ENCODE data around the gene ODAD4.

- no peak for TF ChIP-seq CTCF (IDR thresholded peaks at IDR 0.05)
- no peak for TF ChIP-seq POLR2AphosphoS5 (IDR thresholded peaks at IDR 0.05; ENCODE audit: low read depth, low read length)
- TF ChIP-seq RAD21 (IDR thresholded peaks at IDR 0.05; ENCODE audit: low read length) = no peak
- TF ChIP-seq MXI1 (IDR thresholded peaks at IDR 0.05; ENCODE audit: low read depth, low read length) = no peak
Observed at GRCh38 chr17:41984454-41984853, 54.0 kb downstream of the ODAD4 start.
